ENCODE data around the gene DUSP28. TPM values are rescaled to one million over a fixed set of nuclear protein-coding genes. Genes with fewer than 3 reads are reported as not detected.

DUSP28 gene
- total RNA-seq, 1 donor from 2014 or later = 4.9 TPM

GRCh38 chr2:240539906-240540305, 20.3 kb upstream of the DUSP28 start:
- H3K4me1 Mint-ChIP-seq (ENCODE audit: low read depth) = peaks cover 23% of the 10 kb centered on the region
- no peak overlapping the region for H3K27ac Mint-ChIP-seq
- H3K36me3 Mint-ChIP-seq (ENCODE audit: insufficient read depth) = peaks cover 35% of the 10 kb centered on the region
- H3K27me3 Mint-ChIP-seq = no peaks in the 10 kb centered on the region
- TF ChIP-seq CTCF (IDR thresholded peaks at IDR 0.05; ENCODE audit: unreplicated experiment) = no peak
- peaks cover 18% of the 10 kb centered on the region for H3K9me3 Mint-ChIP-seq (ENCODE audit: low read depth)
- DNase-seq (ENCODE audit: low spot score, unreplicated experiment) = no peak
- H3K4me3 Mint-ChIP-seq (ENCODE audit: low read depth) = no peak overlapping the region

- DNase-seq (ENCODE audit: low spot score, unreplicated experiment) = no peak
- no peaks in the 10 kb centered on the region for H3K4me1 Mint-ChIP-seq (ENCODE audit: low read depth)
- H3K9me3 Mint-ChIP-seq (ENCODE audit: low read depth) = peaks cover 12% of the 10 kb centered on the region
- H3K4me3 Mint-ChIP-seq (ENCODE audit: low read depth) = no peak overlapping the region
- H3K36me3 Mint-ChIP-seq (ENCODE audit: insufficient read depth) = peaks cover 28% of the 10 kb centered on the region
- no peak overlapping the region for H3K27ac Mint-ChIP-seq
- no peaks in the 10 kb centered on the region for H3K27me3 Mint-ChIP-seq
- no peak for TF ChIP-seq CTCF (IDR thresholded peaks at IDR 0.05; ENCODE audit: unreplicated experiment)
Measured at GRCh38 chr2:240551288-240551687, 8.9 kb upstream of the DUSP28 start.

- DNase-seq (ENCODE audit: low spot score, unreplicated experiment) = no peak
- Mint-ChIP-seq H3K27me3 (no peaks in the 10 kb centered on the region), H3K36me3 (ENCODE audit: insufficient read depth) (peaks cover 26% of the 10 kb centered on the region), H3K9me3 (ENCODE audit: low read depth) (peaks cover 12% of the 10 kb centered on the region), H3K4me3 (ENCODE audit: low read depth) (no peak overlapping the region), H3K4me1 (ENCODE audit: low read depth) (no peaks in the 10 kb centered on the region), H3K27ac (no peak overlapping the region)
- no peak for TF ChIP-seq CTCF (IDR thresholded peaks at IDR 0.05; ENCODE audit: unreplicated experiment)
Measured at GRCh38 chr2:240551811-240552210, 8.3 kb upstream of the DUSP28 start.

GRCh38 chr2:240553956-240554480, 6.1 kb upstream of the DUSP28 start:
- no peak overlapping the region for H3K27ac Mint-ChIP-seq
- peaks cover 12% of the 10 kb centered on the region for H3K9me3 Mint-ChIP-seq (ENCODE audit: low read depth)
- no peak for TF ChIP-seq CTCF (IDR thresholded peaks at IDR 0.05; ENCODE audit: unreplicated experiment)
- H3K27me3 Mint-ChIP-seq = peaks cover 3% of the 10 kb centered on the region
- H3K36me3 Mint-ChIP-seq (ENCODE audit: insufficient read depth) = peaks cover 20% of the 10 kb centered on the region
- H3K4me3 Mint-ChIP-seq (ENCODE audit: low read depth) = no peak overlapping the region
- no peak for DNase-seq (ENCODE audit: low spot score, unreplicated experiment)
- H3K4me1 Mint-ChIP-seq (ENCODE audit: low read depth) = peaks cover 2% of the 10 kb centered on the region

- Mint-ChIP-seq H3K4me3 (ENCODE audit: low read depth) (no peak overlapping the region), H3K4me1 (ENCODE audit: low read depth) (peaks cover 2% of the 10 kb centered on the region), H3K9me3 (ENCODE audit: low read depth) (peaks cover 12% of the 10 kb centered on the region), H3K36me3 (ENCODE audit: insufficient read depth) (peaks cover 20% of the 10 kb centered on the region), H3K27me3 (peaks cover 3% of the 10 kb centered on the region), H3K27ac (no peak overlapping the region)
- TF ChIP-seq CTCF (IDR thresholded peaks at IDR 0.05; ENCODE audit: unreplicated experiment) = no peak
- no peak for DNase-seq (ENCODE audit: low spot score, unreplicated experiment)
Measured at GRCh38 chr2:240554767-240555493, 5.2 kb upstream of the DUSP28 start.

Measured in progenitor cell of endocrine pancreas (in vitro differentiated cells).